22Rv1 (cell line): ENCODE results near the gene ISCA1.

Experiments used
- ZFX ChIP-seq: fragments of 450-650 bp; IDR thresholded peaks from 2 replicates; pipeline ENCODE4 v1.6.1; 2017; ENCODE audit warnings: antibody characterized with exemption, borderline replicate concordance
- TF ChIP-seq, protein P1 (sequence below): fragments of 450-650 bp; IDR thresholded peaks from 2 replicates; pipeline ENCODE4 v1.5.1; 2017; ENCODE audit warnings: mild to moderate bottlenecking

DNA sequence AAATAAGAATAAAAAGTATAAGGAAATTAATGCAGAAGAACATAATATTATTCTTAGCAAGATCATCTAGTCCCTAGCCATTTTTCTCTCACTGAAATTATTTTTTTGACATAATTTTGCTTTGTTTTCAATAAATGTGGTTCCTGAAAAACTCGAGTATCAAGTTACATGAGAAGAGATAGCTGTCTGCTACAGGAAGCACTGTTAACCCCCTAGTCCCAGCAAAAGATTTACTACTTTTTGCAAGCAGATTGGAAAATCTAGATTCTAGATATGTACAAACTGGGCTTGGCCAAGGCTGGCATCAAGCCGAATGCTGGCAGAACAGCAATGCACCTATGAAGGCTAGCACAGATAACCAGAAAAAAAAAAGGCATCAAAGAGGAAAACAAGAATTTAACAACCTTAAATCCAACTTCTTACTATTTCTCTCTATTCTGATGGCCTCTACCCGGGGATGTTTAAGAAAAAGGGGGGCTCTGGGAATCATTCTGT is 21.9 kb upstream of the ISCA1 start:
- TF ChIP-seq, protein P1, sequence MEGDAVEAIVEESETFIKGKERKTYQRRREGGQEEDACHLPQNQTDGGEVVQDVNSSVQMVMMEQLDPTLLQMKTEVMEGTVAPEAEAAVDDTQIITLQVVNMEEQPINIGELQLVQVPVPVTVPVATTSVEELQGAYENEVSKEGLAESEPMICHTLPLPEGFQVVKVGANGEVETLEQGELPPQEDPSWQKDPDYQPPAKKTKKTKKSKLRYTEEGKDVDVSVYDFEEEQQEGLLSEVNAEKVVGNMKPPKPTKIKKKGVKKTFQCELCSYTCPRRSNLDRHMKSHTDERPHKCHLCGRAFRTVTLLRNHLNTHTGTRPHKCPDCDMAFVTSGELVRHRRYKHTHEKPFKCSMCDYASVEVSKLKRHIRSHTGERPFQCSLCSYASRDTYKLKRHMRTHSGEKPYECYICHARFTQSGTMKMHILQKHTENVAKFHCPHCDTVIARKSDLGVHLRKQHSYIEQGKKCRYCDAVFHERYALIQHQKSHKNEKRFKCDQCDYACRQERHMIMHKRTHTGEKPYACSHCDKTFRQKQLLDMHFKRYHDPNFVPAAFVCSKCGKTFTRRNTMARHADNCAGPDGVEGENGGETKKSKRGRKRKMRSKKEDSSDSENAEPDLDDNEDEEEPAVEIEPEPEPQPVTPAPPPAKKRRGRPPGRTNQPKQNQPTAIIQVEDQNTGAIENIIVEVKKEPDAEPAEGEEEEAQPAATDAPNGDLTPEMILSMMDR: no peak
- no peak for TF ChIP-seq ZFX
